CD4-positive, alpha-beta T cell treated with Interleukin-12 subunit alpha and Interleukin-12 subunit beta, for 1 hour (primary cell): Measurements from ENCODE around the gene SEC24B.

ENCODE experiments used
- DNase-seq: peaks from one replicate; pipeline ENCODE4 v3.0.0-alpha.2; 2020

SEC24B gene

DNA sequence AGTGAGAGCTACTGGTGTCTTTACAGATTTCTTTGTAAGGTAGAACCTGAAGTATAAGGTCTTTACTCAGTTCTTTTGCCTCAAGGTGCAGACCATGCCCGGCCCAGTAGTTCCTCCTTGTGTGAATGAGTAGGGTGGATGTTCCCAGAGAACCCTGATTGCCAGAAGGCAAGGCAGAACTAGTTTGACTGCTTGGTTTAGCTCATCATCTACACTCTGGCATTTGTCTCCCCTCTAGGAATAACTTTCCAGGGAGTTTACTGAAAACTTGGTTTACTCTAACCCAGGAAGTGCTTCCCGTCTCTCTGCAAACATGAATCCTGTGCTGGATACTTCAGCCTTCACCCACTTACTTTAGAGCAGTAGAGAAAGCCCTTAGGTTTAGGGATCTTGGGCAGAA, 155.5 kb downstream of the SEC24B start:
- DNase-seq, result no peak

DNA sequence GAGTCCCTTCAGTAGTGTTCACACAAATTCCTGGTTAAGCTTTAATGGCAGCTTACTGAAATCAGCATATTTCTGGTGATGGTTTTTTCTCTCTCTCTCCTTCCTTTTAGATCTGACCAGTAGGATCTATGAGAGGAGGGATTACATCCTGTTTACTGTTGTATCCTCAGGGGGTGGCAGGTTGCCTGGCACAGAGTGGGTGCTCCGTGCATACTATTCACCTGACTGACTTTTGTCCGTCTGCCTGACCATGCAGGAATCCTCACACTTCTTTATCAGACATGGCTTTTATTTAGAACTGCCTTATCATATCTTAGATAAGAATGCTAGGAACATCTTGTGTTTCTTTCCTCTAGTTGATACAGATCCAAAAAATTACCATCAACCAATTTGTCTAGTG, 156.0 kb downstream of the SEC24B start:
- DNase-seq, result no peak
